Mesendoderm (in vitro differentiated cells): ENCODE results near the gene DBNDD1.
"Not testable (repeated sequence)": the region's sequence is repeated elsewhere in the genome, so short reads cannot be mapped to it uniquely, and the experiment has no call there.

Experiments
- DNase-seq: peaks from one replicate; pipeline ENCODE4 v3.0.0; 2013
- H2AK5ac ChIP-seq: 2 replicates; pipeline ENCODE4 v1.6.1; 2013; ENCODE audit warnings: low read length, inconsistent platforms
- H2BK120ac ChIP-seq: 2 replicates; pipeline ENCODE4 v1.6.1; 2013; ENCODE audit warnings: low read depth, mild to moderate bottlenecking, low read length, moderate library complexity, mixed read lengths
- H2BK15ac ChIP-seq: replicated peaks from 2 replicates; pipeline ENCODE4 v1.6.1; 2013; ENCODE audit warnings: low read depth, mild to moderate bottlenecking, moderate library complexity
- H2BK5ac ChIP-seq: 2 replicates; pipeline ENCODE4 v1.6.1; 2013; ENCODE audit warnings: low read length, inconsistent platforms
- H3K18ac ChIP-seq: 2 replicates; pipeline ENCODE4 v1.6.1; 2013; ENCODE audit warnings: mild to moderate bottlenecking, low read length, mixed read lengths
- H3K23ac ChIP-seq: one replicate; pipeline ENCODE4 v1.6.1; 2013; ENCODE audit warnings: low read length
- H3K27ac ChIP-seq: 2 replicates; pipeline ENCODE4 v1.5.1; 2013; ENCODE audit warnings: low read depth, mild to moderate bottlenecking, inconsistent platforms, low read length, moderate library complexity
- H3K27me3 ChIP-seq: 2 replicates; pipeline ENCODE4 v1.6.1; 2013; ENCODE audit warnings: low read length, control low read depth, mild to moderate bottlenecking, inconsistent platforms; ENCODE audit not compliant: insufficient read depth, poor library complexity
- H3K36me3 ChIP-seq: 2 replicates; pipeline ENCODE4 v1.6.1; 2013; ENCODE audit warnings: low read length, inconsistent platforms; ENCODE audit not compliant: control insufficient read depth, insufficient read depth
- H3K4ac ChIP-seq: one replicate; pipeline ENCODE4 v1.6.1; 2013; ENCODE audit warnings: low read depth, mild to moderate bottlenecking, low read length, moderate library complexity
- H3K4me1 ChIP-seq: 2 replicates; pipeline ENCODE4 v1.6.1; 2013; ENCODE audit warnings: low read depth, low read length, inconsistent platforms; ENCODE audit not compliant: control insufficient read depth
- H3K4me2 ChIP-seq: 2 replicates; pipeline ENCODE4 v1.6.1; 2013; ENCODE audit warnings: low read length
- H3K4me3 ChIP-seq: 2 replicates; pipeline ENCODE4 v1.5.1; 2013; ENCODE audit warnings: mild to moderate bottlenecking, low read length
- H3K56ac ChIP-seq: one replicate; pipeline ENCODE4 v1.6.1; 2013; ENCODE audit warnings: low read length
- H3K79me1 ChIP-seq: 2 replicates; pipeline ENCODE4 v1.6.1; 2013; ENCODE audit warnings: low read length, inconsistent platforms
- H3K79me2 ChIP-seq: 2 replicates; pipeline ENCODE4 v1.6.1; 2013; ENCODE audit warnings: mild to moderate bottlenecking, low read length; ENCODE audit not compliant: control insufficient read depth, insufficient read depth
- H3K9ac ChIP-seq: 2 replicates; pipeline ENCODE4 v1.6.1; 2013; ENCODE audit warnings: low read length, inconsistent platforms
- H4K5ac ChIP-seq: one replicate; pipeline ENCODE4 v1.6.1; 2013; ENCODE audit warnings: low read length
- H4K8ac ChIP-seq: one replicate; pipeline ENCODE4 v1.6.1; 2013; ENCODE audit warnings: low read depth, mild to moderate bottlenecking, control low read depth, low read length, moderate library complexity
- WGBS: extraction: QIAGEN DNeasy Blood & Tissue Kit; methylation state at CpG from one replicate; pipeline ENCODE4 v1.1.7; 2013; ENCODE audit warnings: low lambda C conversion rate, missing lambda C conversion rate; ENCODE audit not compliant: insufficient coverage; ENCODE audit errors: extremely low coverage; 5-methylcytosine and 5-hydroxymethylcytosine counted together

The DBNDD1 gene

GRCh38 chr16:90009172-90009899 is 9.9 kb downstream of the DBNDD1 start:
- no peak overlapping the region for H2BK15ac ChIP-seq
- no peak for DNase-seq
- no peak overlapping the region for H3K4ac ChIP-seq
- no peak overlapping the region for H2AK5ac ChIP-seq
- no peak overlapping the region for H3K27ac ChIP-seq
- no peak overlapping the region for H3K18ac ChIP-seq
- no peak overlapping the region for H3K9ac ChIP-seq
- H4K5ac ChIP-seq, result no peak overlapping the region
- H2BK5ac ChIP-seq, result no peak overlapping the region
- H4K8ac ChIP-seq, result no peak overlapping the region
- H3K27me3 ChIP-seq, result no peaks in the 10 kb centered on the region
- no CpG with 5 or more reads among the region's 22 CpGs for WGBS
- no peaks in the 10 kb centered on the region for H3K79me1 ChIP-seq
- H3K4me2 ChIP-seq, result no peak overlapping the region
- H3K36me3 ChIP-seq, result no peaks in the 10 kb centered on the region
- H3K4me3 ChIP-seq, result no peak overlapping the region
- H2BK120ac ChIP-seq, result no peak overlapping the region
- H3K79me2 ChIP-seq, result no peaks in the 10 kb centered on the region
- no peak overlapping the region for H3K56ac ChIP-seq
- H3K23ac ChIP-seq, result no peak overlapping the region
- no peaks in the 10 kb centered on the region for H3K4me1 ChIP-seq

- H3K56ac ChIP-seq, result no peak overlapping the region
- H3K4me2 ChIP-seq, result no peak overlapping the region
- H2AK5ac ChIP-seq, result no peak overlapping the region
- H3K4me1 ChIP-seq, result no peaks in the 10 kb centered on the region
- H3K27ac ChIP-seq, result no peak overlapping the region
- no peak overlapping the region for H4K8ac ChIP-seq
- no CpG with 5 or more reads among the region's 13 CpGs for WGBS
- H3K23ac ChIP-seq, result no peak overlapping the region
- H3K36me3 ChIP-seq, result no peaks in the 10 kb centered on the region
- H3K9ac ChIP-seq, result no peak overlapping the region
- H3K4ac ChIP-seq, result no peak overlapping the region
- DNase-seq, result no peak
- no peak overlapping the region for H3K4me3 ChIP-seq
- no peak overlapping the region for H2BK15ac ChIP-seq
- H2BK5ac ChIP-seq, result no peak overlapping the region
- no peaks in the 10 kb centered on the region for H3K27me3 ChIP-seq
- no peaks in the 10 kb centered on the region for H3K79me1 ChIP-seq
- no peaks in the 10 kb centered on the region for H3K79me2 ChIP-seq
- no peak overlapping the region for H4K5ac ChIP-seq
- no peak overlapping the region for H3K18ac ChIP-seq
- no peak overlapping the region for H2BK120ac ChIP-seq
Observed at GRCh38 chr16:90008708-90009145, 10.5 kb downstream of the DBNDD1 start.

GRCh38 chr16:90007635-90008234 is 11.5 kb downstream of the DBNDD1 start:
- not testable (repeated sequence) for H3K36me3 ChIP-seq, DNase-seq, H2BK15ac ChIP-seq, H3K27ac ChIP-seq, H3K4me1 ChIP-seq, H3K4me3 ChIP-seq, H4K5ac ChIP-seq, H3K79me2 ChIP-seq, H2AK5ac ChIP-seq, H3K18ac ChIP-seq, H3K4me2 ChIP-seq, H3K4ac ChIP-seq, H3K79me1 ChIP-seq, H3K9ac ChIP-seq, H3K27me3 ChIP-seq, H3K56ac ChIP-seq, H3K23ac ChIP-seq, H4K8ac ChIP-seq, H2BK120ac ChIP-seq, H2BK5ac ChIP-seq
- WGBS, result no CpG with 5 or more reads among the region's 13 CpGs

- H2BK120ac ChIP-seq, result no peak overlapping the region
- H3K4ac ChIP-seq, result no peak overlapping the region
- no peak for DNase-seq
- no peak overlapping the region for H2AK5ac ChIP-seq
- H2BK15ac ChIP-seq, result no peak overlapping the region
- no peak overlapping the region for H3K56ac ChIP-seq
- WGBS, result no CpG with 5 or more reads among the region's 7 CpGs
- no peaks in the 10 kb centered on the region for H3K27me3 ChIP-seq
- H3K9ac ChIP-seq, result no peak overlapping the region
- no peak overlapping the region for H3K27ac ChIP-seq
- no peaks in the 10 kb centered on the region for H3K79me2 ChIP-seq
- no peak overlapping the region for H3K4me2 ChIP-seq
- no peak overlapping the region for H4K5ac ChIP-seq
- H4K8ac ChIP-seq, result no peak overlapping the region
- H3K79me1 ChIP-seq, result no peaks in the 10 kb centered on the region
- no peak overlapping the region for H3K23ac ChIP-seq
- H3K4me3 ChIP-seq, result no peak overlapping the region
- no peaks in the 10 kb centered on the region for H3K4me1 ChIP-seq
- H3K18ac ChIP-seq, result no peak overlapping the region
- H2BK5ac ChIP-seq, result no peak overlapping the region
- no peaks in the 10 kb centered on the region for H3K36me3 ChIP-seq
Observed at GRCh38 chr16:90007015-90007414, 12.2 kb downstream of the DBNDD1 start.

GRCh38 chr16:90005956-90006663 is 13.1 kb downstream of the DBNDD1 start:
- Histone ChIP-seq H3K18ac (no peak overlapping the region), H3K4me1 (no peaks in the 10 kb centered on the region), H2AK5ac (no peak overlapping the region), H3K36me3 (no peaks in the 10 kb centered on the region), H3K79me2 (no peaks in the 10 kb centered on the region), H4K8ac (no peak overlapping the region), H3K4me2 (no peak overlapping the region), H3K4ac (no peak overlapping the region), H2BK15ac (no peak overlapping the region), H3K79me1 (no peaks in the 10 kb centered on the region), H3K56ac (no peak overlapping the region), H4K5ac (no peak overlapping the region), H3K4me3 (no peak overlapping the region), H2BK120ac (no peak overlapping the region), H3K9ac (no peak overlapping the region), H2BK5ac (no peak overlapping the region), H3K23ac (no peak overlapping the region), H3K27me3 (no peaks in the 10 kb centered on the region), H3K27ac (no peak overlapping the region)
- WGBS, result no CpG with 5 or more reads among the region's 37 CpGs
- DNase-seq, result no peak
